Panc1 (cell line): ENCODE measurements around the gene TSHZ3.

Source experiments
- CTCF ChIP-seq: fragments of 450-650 bp; IDR thresholded peaks from 2 replicates; pipeline ENCODE4 v1.5.1; 2017; ENCODE audit warnings: mild to moderate bottlenecking
- POLR2AphosphoS5 ChIP-seq: IDR thresholded peaks from 2 replicates; pipeline ENCODE4 v1.6.1; 2012; ENCODE audit warnings: mild to moderate bottlenecking, low read depth, low read length, moderate library complexity
- REST ChIP-seq, 2 experiments: IDR thresholded peaks; 2 replicates each; pipeline ENCODE4 v1.6.1; 2011 to 2012; ENCODE audit warnings: low read depth in 2 of 2, control low read depth in 1 of 2, low read length in 1 of 2, mild to moderate bottlenecking in 1 of 2, moderate library complexity in 1 of 2; ENCODE audit not compliant: insufficient read depth in 1 of 2
- SIN3A ChIP-seq: IDR thresholded peaks from 2 replicates; pipeline ENCODE4 v1.6.1; 2012; ENCODE audit warnings: low read depth, mild to moderate bottlenecking, low read length, moderate library complexity, borderline replicate concordance; ENCODE audit not compliant: insufficient read depth
- TCF7L2 ChIP-seq: IDR thresholded peaks from 2 replicates; pipeline ENCODE4 v1.6.1; 2011; ENCODE audit warnings: mild to moderate bottlenecking, low read depth, low read length, inconsistent platforms

- TF ChIP-seq CTCF = no peak
- no peak for TF ChIP-seq SIN3A
- TF ChIP-seq TCF7L2 = no peak
- TF ChIP-seq POLR2AphosphoS5 = no peak
- TF ChIP-seq REST (IDR thresholded peaks at IDR 0.05; ENCODE audit: insufficient read depth in 1 of 2, low read depth in 2 of 2, low read length in 1 of 2) = no peak
Observed at GRCh38 chr19:31272583-31273106, 76.6 kb downstream of the TSHZ3 start.
